Measurements from ENCODE around the gene TSPAN14. TPM values are rescaled to one million over a fixed set of nuclear protein-coding genes. Genes with fewer than 3 reads are reported as not detected.

TSPAN14 gene
- total and polyA plus RNA-seq, 2 of the 8 experiments (the other 6 are each of a cell fraction or from before 2014, with no cell fraction given): 47.4 to 57.8 TPM

DNA sequence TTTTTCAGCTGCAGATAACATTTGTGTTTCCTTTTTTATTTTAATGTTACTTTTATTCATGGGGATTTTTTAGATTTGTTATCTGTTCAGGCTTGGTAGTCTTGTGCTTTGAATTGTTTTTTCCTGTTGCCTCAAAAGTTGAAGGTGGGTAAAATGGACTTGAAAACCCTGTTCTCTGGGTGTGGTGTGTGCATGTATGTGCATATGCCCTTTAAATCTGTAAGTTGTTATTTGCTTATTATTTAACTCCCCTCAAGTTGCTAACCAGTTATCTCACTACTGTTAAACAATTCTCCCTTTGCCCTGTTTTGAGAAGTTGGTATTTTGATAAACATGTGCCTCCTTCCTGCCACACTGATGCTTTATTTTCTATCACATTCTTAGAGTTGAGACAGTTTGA is 30.6 kb downstream of the TSPAN14 start:
- H4K5ac ChIP-seq (ENCODE audit: insufficient read length, low read depth, low read length): no peak overlapping the region
- no peak overlapping the region for H3K56ac ChIP-seq (replicated peaks; ENCODE audit: insufficient read length, low read depth, low read length)
- peaks cover 28% of the 10 kb centered on the region for H3K79me1 ChIP-seq (ENCODE audit: low read depth, low read length)
- no peak overlapping the region for H2BK12ac ChIP-seq (ENCODE audit: low read depth, low read length)
- no peak overlapping the region for H2BK15ac ChIP-seq (ENCODE audit: low read length)
- ChIA-PET CTCF (ENCODE audit: partially characterized antibody) (interaction anchor here (0.9 to 5.1 kb wide), 6 partner anchors 12 to 41 kb away, joined by 3 to 42 read pairs (median 3); no protein-coding TSS in a partner anchor), POLR2A (ENCODE audit: partially characterized antibody) (interaction anchor here (0.6 to 1.0 kb wide), 2 partner anchors 13 to 20 kb away, joined by 3 read pairs; no protein-coding TSS in a partner anchor)
- FAIRE-seq (no peak), DNase-seq (ENCODE audit: low read depth in 1 of 2, low spot score in 2 of 2) (no peak)
- no peak overlapping the region for H3K23ac ChIP-seq (ENCODE audit: insufficient read length)
- H4K20me1 ChIP-seq (replicated peaks in 1 of 2; ENCODE audit: control insufficient read depth in 1 of 2, insufficient read depth in 2 of 2, low read length in 2 of 2): peaks cover 7 to 23% of the 10 kb centered on the region in 2 experiments
- no peak overlapping the region for H3K18ac ChIP-seq (ENCODE audit: extremely low read depth, low read length)
- H3K79me2 ChIP-seq (ENCODE audit: control insufficient read depth in 1 of 2, insufficient read depth in 2 of 2, low read length in 2 of 2): peaks cover 1 to 71% of the 10 kb centered on the region in 2 experiments; a peak in 3 of 4 replicates
- no peak overlapping the region for H2AFZ ChIP-seq (ENCODE audit: low read length)
- H3K27ac ChIP-seq (ENCODE audit: low read depth, low read length): no peak overlapping the region
- H3K4me2 ChIP-seq (ENCODE audit: insufficient read depth in 1 of 2, low read depth in 2 of 2, low read length in 2 of 2): no peak overlapping the region
- no peak overlapping the region for H4K91ac ChIP-seq (replicated peaks; ENCODE audit: insufficient read length, low read length)
- H3K4me1 ChIP-seq (replicated peaks in 1 of 4; ENCODE audit: control insufficient read depth in 3 of 4, insufficient read depth in 4 of 4, low read length in 3 of 4): peaks cover 12 to 20% (median 17%) of the 10 kb centered on the region in 4 experiments
- H4K8ac ChIP-seq (ENCODE audit: extremely low read depth, insufficient read depth, low read length): no peak overlapping the region
- no peak overlapping the region for H2BK20ac ChIP-seq (ENCODE audit: low read length)
- H3K36me3 ChIP-seq (ENCODE audit: control insufficient read depth in 2 of 4, insufficient read depth in 4 of 4, low read length in 3 of 4): peaks cover 0 to 3% (median 1%) of the 10 kb centered on the region in 4 experiments; a peak in 2 of 8 replicates
- no peak overlapping the region for H3K9ac ChIP-seq (replicated peaks in 1 of 4; ENCODE audit: extremely low read depth in 1 of 4, low read depth in 3 of 4, low read length in 3 of 4)
- H3K4me3 ChIP-seq (ENCODE audit: extremely low read depth in 1 of 4, insufficient read depth in 2 of 4, low read depth in 3 of 4, low read length in 4 of 4): no peak overlapping the region
- no peaks in the 10 kb centered on the region for H3K9me3 ChIP-seq (ENCODE audit: insufficient read depth in 2 of 2, low read depth in 1 of 2, low read length in 1 of 2)
- no peak for TF ChIP-seq EGR1 (IDR thresholded peaks at IDR 0.05; ENCODE audit: borderline replicate concordance, low read depth, low read length)
- TF ChIP-seq, protein P1, sequence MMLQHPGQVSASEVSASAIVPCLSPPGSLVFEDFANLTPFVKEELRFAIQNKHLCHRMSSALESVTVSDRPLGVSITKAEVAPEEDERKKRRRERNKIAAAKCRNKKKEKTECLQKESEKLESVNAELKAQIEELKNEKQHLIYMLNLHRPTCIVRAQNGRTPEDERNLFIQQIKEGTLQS (IDR thresholded peaks at IDR 0.05; ENCODE audit: insufficient read depth, low read depth, low read length): no peak
- no peak overlapping the region for H3K14ac ChIP-seq (ENCODE audit: insufficient read length)
- no peak overlapping the region for H2BK5ac ChIP-seq (ENCODE audit: low read depth, low read length)
- no peak overlapping the region for H2AK5ac ChIP-seq (ENCODE audit: low read depth, low read length)
- no peaks in the 10 kb centered on the region for H3K27me3 ChIP-seq (replicated peaks in 1 of 4; ENCODE audit: control insufficient read depth in 3 of 4, extremely low read depth in 1 of 4, insufficient read depth in 3 of 4, low read length in 3 of 4)
- H2BK120ac ChIP-seq (replicated peaks; ENCODE audit: low read depth, low read length): no peak overlapping the region
- no peaks in the 10 kb centered on the region for H3K23me2 ChIP-seq (ENCODE audit: low read depth, low read length)
- H3K4ac ChIP-seq (replicated peaks; ENCODE audit: insufficient read length, low read depth, low read length): no peak overlapping the region
